CD4-positive, alpha-beta T cell treated with Interleukin-1 beta for 1 hour (primary cell): ENCODE data around the gene UEVLD.

Experiments used
- DNase-seq, 2 donors: peaks; one replicate each; pipeline ENCODE4 v3.0.0-alpha.2; 2020 to 2022

The UEVLD gene

GRCh38 chr11:18495271-18495670 is 93.3 kb downstream of the UEVLD start:
- DNase-seq: no peak

- DNase-seq: no peak
These were observed 95.2 kb downstream of the UEVLD start for GRCh38 chr11:18493310-18493709.

- DNase-seq: no peak
These were observed 95.6 kb downstream of the UEVLD start for GRCh38 chr11:18492888-18493287.

GRCh38 chr11:18491924-18492323 is 96.6 kb downstream of the UEVLD start:
- DNase-seq: no peak

- DNase-seq: no peak
These were observed 97.6 kb downstream of the UEVLD start for GRCh38 chr11:18490736-18491485.

- no peak for DNase-seq
These were observed 98.2 kb downstream of the UEVLD start for GRCh38 chr11:18490319-18490718.

- no peak for DNase-seq
These were observed 102.5 kb downstream of the UEVLD start for GRCh38 chr11:18485913-18486528.
